ENCODE data around the gene KRT86.
"Not testable (repeated sequence)": the region's sequence is repeated elsewhere in the genome, so short reads cannot be mapped to it uniquely, and the experiment has no call there.

KRT86 gene

GRCh38 chr12:52294803-52295202 is 20.4 kb downstream of the KRT86 start:
- DNase-seq (ENCODE audit: low spot score) = no peak

- DNase-seq (ENCODE audit: low spot score) = peak; percentile 39
Measured at GRCh38 chr12:52295663-52296062, 21.2 kb downstream of the KRT86 start.

- no peak for DNase-seq (ENCODE audit: low spot score)
Measured at GRCh38 chr12:52296572-52297215, 22.2 kb downstream of the KRT86 start.

GRCh38 chr12:52298677-52299190 is 24.3 kb downstream of the KRT86 start:
- no peak for DNase-seq (ENCODE audit: low spot score)

GRCh38 chr12:52300796-52301691 is 26.6 kb downstream of the KRT86 start:
- DNase-seq (ENCODE audit: low spot score) = no peak

- not testable (repeated sequence) for DNase-seq (ENCODE audit: low spot score)
Measured at GRCh38 chr12:52301721-52302120, 27.3 kb downstream of the KRT86 start.

- not testable (repeated sequence) for DNase-seq (ENCODE audit: low spot score)
Measured at GRCh38 chr12:52302242-52302914, 27.9 kb downstream of the KRT86 start.

GRCh38 chr12:52304941-52305411 is 30.5 kb downstream of the KRT86 start:
- DNase-seq (ENCODE audit: low spot score) = not testable (repeated sequence)

- DNase-seq (ENCODE audit: low spot score) = no peak
Measured at GRCh38 chr12:52305921-52306705, 31.7 kb downstream of the KRT86 start.

GRCh38 chr12:52306731-52307130 is 32.3 kb downstream of the KRT86 start:
- no peak for DNase-seq (ENCODE audit: low spot score)

- peak; percentile 71 for DNase-seq (ENCODE audit: low spot score)
Measured at GRCh38 chr12:52307836-52308805, 33.7 kb downstream of the KRT86 start.

- DNase-seq (ENCODE audit: low spot score) = no peak
Measured at GRCh38 chr12:52308806-52309425, 34.5 kb downstream of the KRT86 start.

GRCh38 chr12:52310622-52311284 is 36.3 kb downstream of the KRT86 start:
- peak; percentile 41 for DNase-seq (ENCODE audit: low spot score)

GRCh38 chr12:52311285-52311648 is 36.8 kb downstream of the KRT86 start:
- peak; percentile 27 for DNase-seq (ENCODE audit: low spot score)

- no peak for DNase-seq (ENCODE audit: low spot score)
Measured at GRCh38 chr12:52312086-52312485, 37.6 kb downstream of the KRT86 start.

GRCh38 chr12:52313461-52313860 is 39.0 kb downstream of the KRT86 start:
- DNase-seq (ENCODE audit: low spot score) = no peak

- no peak for DNase-seq (ENCODE audit: low spot score)
Measured at GRCh38 chr12:52313926-52314325, 39.5 kb downstream of the KRT86 start.

GRCh38 chr12:52314511-52314910 is 40.1 kb downstream of the KRT86 start:
- no peak for DNase-seq (ENCODE audit: low spot score)

GRCh38 chr12:52315721-52316120 is 41.3 kb downstream of the KRT86 start:
- not testable (repeated sequence) for DNase-seq (ENCODE audit: low spot score)

Data from AG08395 (cell line).